ENCODE results near the gene CACNG5.

DNA sequence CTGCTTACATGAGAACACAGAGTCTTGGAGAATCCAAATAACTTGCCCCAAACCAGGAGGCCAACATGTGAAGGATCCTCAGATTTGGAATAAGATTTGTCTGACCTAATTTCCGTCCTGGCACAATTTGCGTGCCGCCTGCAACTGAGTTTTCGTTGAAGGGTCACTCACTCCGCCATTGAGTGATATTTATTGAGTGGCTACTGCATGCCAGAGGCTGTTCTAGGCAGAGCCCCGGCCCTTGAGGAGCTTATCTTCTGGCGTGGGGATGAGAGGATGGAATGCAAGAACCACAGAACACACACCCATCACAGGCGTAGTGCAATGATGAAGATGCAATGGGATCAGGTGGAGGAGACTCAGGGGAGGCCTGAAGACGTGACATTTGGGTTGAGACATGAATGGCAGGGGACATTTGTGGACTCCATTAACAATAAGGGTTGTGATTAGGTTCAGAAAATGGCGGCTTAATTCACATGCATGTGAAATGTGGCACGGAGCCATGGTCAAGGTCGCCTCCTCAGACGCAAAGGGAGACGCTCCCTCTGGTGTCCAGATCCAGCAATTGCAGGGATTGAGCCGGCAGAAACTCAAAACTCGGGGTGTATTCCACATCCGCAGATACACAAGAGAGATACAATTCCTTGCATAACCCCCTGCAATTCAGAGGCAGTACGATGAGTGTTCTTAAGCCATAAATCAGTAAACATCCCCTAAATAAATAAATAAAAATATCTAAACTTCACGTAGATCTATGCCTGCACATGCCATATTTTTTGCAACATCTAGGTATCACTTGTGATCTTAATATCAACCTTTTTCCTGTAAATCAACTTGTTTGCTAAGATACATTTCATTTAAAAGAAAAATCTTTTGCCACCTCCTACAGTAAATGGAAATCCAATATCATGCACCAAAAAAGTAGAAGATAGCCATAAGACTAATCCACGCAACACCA, 71.7 kb downstream of the CACNG5 start:
- no peak for TF ChIP-seq POLR2A (IDR thresholded peaks at IDR 0.05)
- TF ChIP-seq, protein P1, sequence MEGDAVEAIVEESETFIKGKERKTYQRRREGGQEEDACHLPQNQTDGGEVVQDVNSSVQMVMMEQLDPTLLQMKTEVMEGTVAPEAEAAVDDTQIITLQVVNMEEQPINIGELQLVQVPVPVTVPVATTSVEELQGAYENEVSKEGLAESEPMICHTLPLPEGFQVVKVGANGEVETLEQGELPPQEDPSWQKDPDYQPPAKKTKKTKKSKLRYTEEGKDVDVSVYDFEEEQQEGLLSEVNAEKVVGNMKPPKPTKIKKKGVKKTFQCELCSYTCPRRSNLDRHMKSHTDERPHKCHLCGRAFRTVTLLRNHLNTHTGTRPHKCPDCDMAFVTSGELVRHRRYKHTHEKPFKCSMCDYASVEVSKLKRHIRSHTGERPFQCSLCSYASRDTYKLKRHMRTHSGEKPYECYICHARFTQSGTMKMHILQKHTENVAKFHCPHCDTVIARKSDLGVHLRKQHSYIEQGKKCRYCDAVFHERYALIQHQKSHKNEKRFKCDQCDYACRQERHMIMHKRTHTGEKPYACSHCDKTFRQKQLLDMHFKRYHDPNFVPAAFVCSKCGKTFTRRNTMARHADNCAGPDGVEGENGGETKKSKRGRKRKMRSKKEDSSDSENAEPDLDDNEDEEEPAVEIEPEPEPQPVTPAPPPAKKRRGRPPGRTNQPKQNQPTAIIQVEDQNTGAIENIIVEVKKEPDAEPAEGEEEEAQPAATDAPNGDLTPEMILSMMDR (IDR thresholded peaks at IDR 0.05): peak; percentile 58 to 92 (median 85)
